ENCODE results near the gene BAIAP2L2. TPM values are rescaled to one million over a fixed set of nuclear protein-coding genes. Genes with fewer than 3 reads are reported as not detected.

Gene BAIAP2L2
- total RNA-seq, 2 donors from 2014 or later: 59.1 to 76.6 TPM

- intact Hi-C loops (cut with DNase I): no loop called here
Observed at GRCh38 chr22:38087855-38088254, 22.6 kb downstream of the BAIAP2L2 start.

GRCh38 chr22:38086942-38087341 is 23.5 kb downstream of the BAIAP2L2 start:
- H3K27ac ChIP-seq: no peak overlapping the region
- no peak overlapping the region for H3K4me3 ChIP-seq
- DNase-seq: no peak
- intact Hi-C loops (cut with DNase I): no loop called here
- no peak overlapping the region for H3K9ac ChIP-seq (ENCODE audit: low read depth in 2 of 2, low read length in 2 of 2)
- no peaks in the 10 kb centered on the region for H3K9me3 ChIP-seq
- no peaks in the 10 kb centered on the region for H3K36me3 ChIP-seq
- no peak for TF ChIP-seq CTCF (IDR thresholded peaks at IDR 0.05)
- peaks cover 9% of the 10 kb centered on the region for H3K27me3 ChIP-seq
- peaks cover under 1% of the 10 kb centered on the region for H3K4me1 ChIP-seq

More at GRCh38 chr22:38087855-38088254, 22.6 kb downstream of the BAIAP2L2 start:
- Histone ChIP-seq H3K27me3 (peaks cover under 1% of the 10 kb centered on the region), H3K9me3 (no peaks in the 10 kb centered on the region), H3K4me1 (no peaks in the 10 kb centered on the region), H3K36me3 (no peaks in the 10 kb centered on the region), H3K4me3 (no peak overlapping the region), H3K9ac (ENCODE audit: low read depth in 2 of 2, low read length in 2 of 2) (no peak overlapping the region), H3K27ac (no peak overlapping the region)
- no peak for DNase-seq
- TF ChIP-seq CTCF (IDR thresholded peaks at IDR 0.05): no peak

GRCh38 chr22:38086001-38086845 is 24.3 kb downstream of the BAIAP2L2 start:
- intact Hi-C loops (cut with DNase I): no loop called here
- no peak for TF ChIP-seq CTCF (IDR thresholded peaks at IDR 0.05)
- H3K4me3 ChIP-seq: no peak overlapping the region
- H3K27me3 ChIP-seq: peaks cover 16% of the 10 kb centered on the region
- DNase-seq: no peak
- H3K36me3 ChIP-seq: no peaks in the 10 kb centered on the region
- peaks cover 6% of the 10 kb centered on the region for H3K4me1 ChIP-seq
- no peak overlapping the region for H3K27ac ChIP-seq
- H3K9ac ChIP-seq (ENCODE audit: low read depth in 2 of 2, low read length in 2 of 2): no peak overlapping the region
- no peaks in the 10 kb centered on the region for H3K9me3 ChIP-seq

- Histone ChIP-seq H3K9me3 (no peaks in the 10 kb centered on the region), H3K27ac (no peak overlapping the region), H3K4me3 (no peak overlapping the region), H3K4me1 (peaks cover 6% of the 10 kb centered on the region), H3K9ac (ENCODE audit: low read depth in 2 of 2, low read length in 2 of 2) (no peak overlapping the region), H3K27me3 (peaks cover 21% of the 10 kb centered on the region), H3K36me3 (no peaks in the 10 kb centered on the region)
- no peak for DNase-seq
- intact Hi-C loops (cut with DNase I): no loop called here
- no peak for TF ChIP-seq CTCF (IDR thresholded peaks at IDR 0.05)
Observed at GRCh38 chr22:38085501-38085900, 25.0 kb downstream of the BAIAP2L2 start.

GRCh38 chr22:38085056-38085455 is 25.4 kb downstream of the BAIAP2L2 start:
- H3K9ac ChIP-seq (ENCODE audit: low read depth in 2 of 2, low read length in 2 of 2): no peak overlapping the region
- no peaks in the 10 kb centered on the region for H3K36me3 ChIP-seq
- no peaks in the 10 kb centered on the region for H3K9me3 ChIP-seq
- intact Hi-C loops (cut with DNase I): no loop called here
- peaks cover 21% of the 10 kb centered on the region for H3K27me3 ChIP-seq
- no peak overlapping the region for H3K4me3 ChIP-seq
- no peak for DNase-seq
- H3K27ac ChIP-seq: no peak overlapping the region
- peaks cover 6% of the 10 kb centered on the region for H3K4me1 ChIP-seq
- no peak for TF ChIP-seq CTCF (IDR thresholded peaks at IDR 0.05)

All from colonic mucosa (tissue), 4 donors.